Vagina (tissue), 2 donors: ENCODE results near the gene MTUS2. TPM values are rescaled to one million over a fixed set of nuclear protein-coding genes. Genes with fewer than 3 reads are reported as not detected.

Source experiments
- DNase-seq, 2 donors: peaks; one replicate each; pipeline ENCODE4 v3.0.0-alpha.2; 2017; ENCODE audit errors: extremely low spot score in 2 of 2
- H3K27ac ChIP-seq: fragments of 200-600 bp; sonication (generic); one replicate; pipeline ENCODE4 v1.5.1; 2019
- H3K27me3 ChIP-seq: fragments of 200-600 bp; sonication (generic); one replicate; pipeline ENCODE4 v1.5.1; 2019
- H3K36me3 ChIP-seq, 2 donors: fragments of 200-600 bp; sonication (generic); one replicate each; pipeline ENCODE4 v1.5.1; 2017 to 2019
- H3K4me1 ChIP-seq: fragments of 200-600 bp; sonication (generic); one replicate; pipeline ENCODE4 v1.5.1; 2019
- H3K4me3 ChIP-seq, 2 donors: fragments of 200-600 bp; sonication (generic); 1 replicate in 1 of 2; 2 replicates in 1 of 2; pipeline ENCODE4 v1.5.1; 2016 to 2019
- H3K9me3 ChIP-seq: fragments of 200-600 bp; sonication (generic); one replicate; pipeline ENCODE4 v1.5.1; 2019
- POLR2A ChIP-seq, 2 donors: fragments of 450-650 bp; IDR thresholded peaks; one replicate each; pipeline ENCODE4 v1.6.1; 2017; ENCODE audit warnings: antibody characterized with exemption in 2 of 2, mild to moderate bottlenecking in 2 of 2, moderate library complexity in 2 of 2
- POLR2AphosphoS5 ChIP-seq, 2 donors: sonication (generic); formaldehyde crosslinking; IDR thresholded peaks; one replicate each; pipeline ENCODE4 v1.9.0; 2017; ENCODE audit warnings: antibody characterized with exemption in 2 of 2, mild to moderate bottlenecking in 2 of 2, low read depth in 1 of 2; ENCODE audit not compliant: insufficient read depth in 1 of 2
- intact Hi-C: fragments of 100-400 bp; cut with DNase I; formaldehyde crosslinking; loops from one replicate; pipeline ENCODE4 v1.15.1; 2023
- total RNA-seq: library from RNA; depleted of rRNA; stranded (reverse); fragments of >200 nt; gene quantifications from one replicate; pipeline ENCODE4 v1.2.3, GENCODE V29; 2016
- TF ChIP-seq, protein P1 (sequence below), 3 experiments: fragments of 450-650 bp in 2 of 3; fragments of 200-600 bp in 1 of 3; sonication (generic) in 1 of 3; IDR thresholded peaks; one replicate each; pipeline ENCODE4 v1.5.1; 2017 to 2019; ENCODE audit warnings: antibody characterized with exemption in 3 of 3, mild to moderate bottlenecking in 2 of 3, moderate library complexity in 2 of 3

Gene MTUS2
- total RNA-seq, 1 donor from 2014 or later, result 0.74 TPM

GRCh38 chr13:28889086-28889732 lies 69.1 kb downstream of the MTUS2 start:
- no peak overlapping the region for H3K27ac ChIP-seq
- intact Hi-C loops, result no loop called here
- no peak overlapping the region for H3K4me3 ChIP-seq
- H3K36me3 ChIP-seq, result no peaks in the 10 kb centered on the region
- H3K27me3 ChIP-seq, result no peaks in the 10 kb centered on the region
- TF ChIP-seq POLR2AphosphoS5 (IDR thresholded peaks at IDR 0.05; ENCODE audit: insufficient read depth in 1 of 2, low read depth in 1 of 2), result peak in 1 of 2 donors; percentile 70
- TF ChIP-seq, protein P1, sequence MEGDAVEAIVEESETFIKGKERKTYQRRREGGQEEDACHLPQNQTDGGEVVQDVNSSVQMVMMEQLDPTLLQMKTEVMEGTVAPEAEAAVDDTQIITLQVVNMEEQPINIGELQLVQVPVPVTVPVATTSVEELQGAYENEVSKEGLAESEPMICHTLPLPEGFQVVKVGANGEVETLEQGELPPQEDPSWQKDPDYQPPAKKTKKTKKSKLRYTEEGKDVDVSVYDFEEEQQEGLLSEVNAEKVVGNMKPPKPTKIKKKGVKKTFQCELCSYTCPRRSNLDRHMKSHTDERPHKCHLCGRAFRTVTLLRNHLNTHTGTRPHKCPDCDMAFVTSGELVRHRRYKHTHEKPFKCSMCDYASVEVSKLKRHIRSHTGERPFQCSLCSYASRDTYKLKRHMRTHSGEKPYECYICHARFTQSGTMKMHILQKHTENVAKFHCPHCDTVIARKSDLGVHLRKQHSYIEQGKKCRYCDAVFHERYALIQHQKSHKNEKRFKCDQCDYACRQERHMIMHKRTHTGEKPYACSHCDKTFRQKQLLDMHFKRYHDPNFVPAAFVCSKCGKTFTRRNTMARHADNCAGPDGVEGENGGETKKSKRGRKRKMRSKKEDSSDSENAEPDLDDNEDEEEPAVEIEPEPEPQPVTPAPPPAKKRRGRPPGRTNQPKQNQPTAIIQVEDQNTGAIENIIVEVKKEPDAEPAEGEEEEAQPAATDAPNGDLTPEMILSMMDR (IDR thresholded peaks at IDR 0.05), result no peak
- no peak for DNase-seq
- H3K4me1 ChIP-seq, result peaks cover 11% of the 10 kb centered on the region
- H3K9me3 ChIP-seq, result no peaks in the 10 kb centered on the region

DNA sequence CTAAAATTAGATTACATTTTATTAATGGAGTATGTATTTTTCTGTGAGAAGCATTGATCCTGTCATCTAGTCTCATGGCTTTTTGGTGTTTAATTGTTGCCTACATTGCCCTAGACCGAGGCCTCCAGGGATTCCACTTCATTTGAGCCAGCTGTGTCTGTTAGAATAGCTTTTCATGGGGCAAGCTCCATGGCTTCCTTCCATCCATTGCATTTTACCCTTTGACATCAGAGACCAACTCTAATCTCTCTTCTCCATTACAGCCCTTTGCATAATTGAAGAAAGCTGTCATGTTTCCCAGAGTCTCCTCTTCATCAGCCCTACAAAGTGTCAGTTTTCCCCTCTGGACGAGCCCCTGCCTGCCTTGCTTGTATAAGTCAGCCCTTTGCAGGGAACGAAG lies 70.6 kb downstream of the MTUS2 start:
- H3K27ac ChIP-seq, result no peak overlapping the region
- no peak for DNase-seq
- H3K36me3 ChIP-seq, result no peaks in the 10 kb centered on the region
- H3K4me1 ChIP-seq, result peaks cover 5% of the 10 kb centered on the region
- no peaks in the 10 kb centered on the region for H3K9me3 ChIP-seq
- intact Hi-C loops, result no loop called here
- H3K27me3 ChIP-seq, result no peaks in the 10 kb centered on the region
- TF ChIP-seq, protein P1 (IDR thresholded peaks at IDR 0.05), result no peak
- TF ChIP-seq POLR2AphosphoS5 (IDR thresholded peaks at IDR 0.05; ENCODE audit: insufficient read depth in 1 of 2, low read depth in 1 of 2) (no peak), POLR2A (IDR thresholded peaks at IDR 0.05) (no peak)
- H3K4me3 ChIP-seq, result no peak overlapping the region

- intact Hi-C loops, result no loop called here
- H3K27me3 ChIP-seq, result no peaks in the 10 kb centered on the region
- no peak overlapping the region for H3K27ac ChIP-seq
- DNase-seq, result no peak
- TF ChIP-seq, protein P1 (IDR thresholded peaks at IDR 0.05), result no peak
- TF ChIP-seq POLR2AphosphoS5 (IDR thresholded peaks at IDR 0.05; ENCODE audit: insufficient read depth in 1 of 2, low read depth in 1 of 2) (no peak), POLR2A (IDR thresholded peaks at IDR 0.05) (no peak)
- no peaks in the 10 kb centered on the region for H3K9me3 ChIP-seq
- H3K36me3 ChIP-seq, result no peaks in the 10 kb centered on the region
- H3K4me1 ChIP-seq, result no peaks in the 10 kb centered on the region
- no peak overlapping the region for H3K4me3 ChIP-seq
Measured at GRCh38 chr13:28918030-28918429, 97.9 kb downstream of the MTUS2 start.

GRCh38 chr13:28922341-28922740 lies 102.2 kb downstream of the MTUS2 start:
- H3K27ac ChIP-seq, result no peak overlapping the region
- no peaks in the 10 kb centered on the region for H3K36me3 ChIP-seq
- no peaks in the 10 kb centered on the region for H3K27me3 ChIP-seq
- intact Hi-C loops, result no loop called here
- no peaks in the 10 kb centered on the region for H3K4me1 ChIP-seq
- no peak overlapping the region for H3K4me3 ChIP-seq
- DNase-seq, result no peak
- no peaks in the 10 kb centered on the region for H3K9me3 ChIP-seq
- no peak for TF ChIP-seq POLR2AphosphoS5 (IDR thresholded peaks at IDR 0.05; ENCODE audit: insufficient read depth in 1 of 2, low read depth in 1 of 2)
- no peak for TF ChIP-seq POLR2A (IDR thresholded peaks at IDR 0.05)
- TF ChIP-seq, protein P1 (IDR thresholded peaks at IDR 0.05), result no peak

DNA sequence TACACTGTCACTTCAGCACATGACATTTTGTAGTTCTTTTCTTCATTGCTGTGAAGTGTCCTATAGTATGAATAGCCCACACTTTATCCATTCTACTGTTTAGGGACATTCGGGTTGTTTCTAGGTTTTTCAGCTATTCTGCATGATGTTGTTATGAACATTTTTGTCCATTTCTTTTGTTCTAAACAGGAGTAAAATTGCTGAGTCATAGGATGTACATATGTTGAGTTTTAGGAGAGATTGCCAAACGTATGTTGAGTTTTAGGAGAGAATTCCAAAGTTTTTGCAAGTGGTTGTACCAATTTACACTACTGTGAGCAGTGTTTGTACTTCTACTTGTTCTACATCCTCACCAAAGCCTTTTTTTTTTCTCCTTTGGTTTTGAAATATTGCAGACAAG lies 115.0 kb downstream of the MTUS2 start:
- Histone ChIP-seq H3K27me3 (no peaks in the 10 kb centered on the region), H3K9me3 (no peaks in the 10 kb centered on the region), H3K27ac (no peak overlapping the region), H3K36me3 (no peaks in the 10 kb centered on the region), H3K4me1 (no peaks in the 10 kb centered on the region), H3K4me3 (no peak overlapping the region)
- intact Hi-C loops, result no loop called here
- DNase-seq, result no peak
- TF ChIP-seq, protein P1 (IDR thresholded peaks at IDR 0.05), result no peak
- TF ChIP-seq POLR2AphosphoS5 (IDR thresholded peaks at IDR 0.05; ENCODE audit: insufficient read depth in 1 of 2, low read depth in 1 of 2) (no peak), POLR2A (IDR thresholded peaks at IDR 0.05) (no peak)
